Measurements from ENCODE around the gene SPEG. TPM values are rescaled to one million over a fixed set of nuclear protein-coding genes. Genes with fewer than 3 reads are reported as not detected.

The SPEG gene
- total RNA-seq, 1 donor from 2014 or later, result 0.32 TPM

DNA sequence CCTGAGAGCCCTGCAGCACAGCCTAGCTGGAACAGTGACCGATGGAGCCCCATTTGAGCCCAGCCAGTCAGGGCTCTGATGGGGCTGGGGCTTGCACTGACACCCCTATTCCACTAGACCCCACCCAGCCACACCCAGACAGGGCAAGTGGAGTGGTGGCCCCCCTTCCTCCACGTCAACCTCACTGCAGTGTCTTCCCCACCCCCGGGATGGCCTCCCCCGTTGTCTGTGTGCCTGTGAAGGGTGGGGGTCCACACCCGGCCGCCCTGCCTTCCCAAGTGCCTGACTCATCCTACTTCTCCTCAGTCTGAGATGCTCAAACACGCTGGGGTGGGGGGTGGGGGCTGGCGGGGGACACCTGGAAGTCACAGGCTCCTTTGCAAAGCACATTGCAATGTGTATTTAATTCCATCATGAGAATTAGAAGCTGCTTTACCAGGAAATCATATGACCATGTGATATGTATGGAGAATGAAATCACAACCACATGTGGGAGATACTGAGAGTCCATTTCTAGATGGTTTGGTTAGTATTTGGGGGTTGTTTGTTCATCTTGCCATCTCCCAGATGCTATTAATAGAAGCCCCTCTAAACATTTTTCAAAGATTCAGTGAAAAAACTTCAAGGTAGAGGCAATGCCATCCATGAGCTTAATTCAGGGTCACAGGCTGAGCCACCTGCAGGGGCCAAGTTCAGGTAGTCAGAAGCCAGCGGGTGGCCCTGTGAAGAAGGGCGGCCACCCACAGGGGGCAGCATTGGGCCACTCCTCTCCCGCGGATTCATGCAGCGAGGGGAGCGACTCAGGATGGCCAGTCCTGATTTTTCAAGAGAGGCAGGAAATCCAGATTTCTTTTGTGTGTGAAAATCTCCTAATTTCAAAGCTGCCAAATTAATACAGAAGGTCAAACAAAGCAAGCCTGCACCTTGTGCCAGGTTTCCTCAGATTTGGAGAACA, 41.3 kb downstream of the SPEG start:
- intact Hi-C loops (cut with micrococcal nuclease), result loop anchor here (1.0 to 5.0 kb wide), 2 partner anchors 54 to 166 kb away; no protein-coding TSS in a partner anchor

DNA sequence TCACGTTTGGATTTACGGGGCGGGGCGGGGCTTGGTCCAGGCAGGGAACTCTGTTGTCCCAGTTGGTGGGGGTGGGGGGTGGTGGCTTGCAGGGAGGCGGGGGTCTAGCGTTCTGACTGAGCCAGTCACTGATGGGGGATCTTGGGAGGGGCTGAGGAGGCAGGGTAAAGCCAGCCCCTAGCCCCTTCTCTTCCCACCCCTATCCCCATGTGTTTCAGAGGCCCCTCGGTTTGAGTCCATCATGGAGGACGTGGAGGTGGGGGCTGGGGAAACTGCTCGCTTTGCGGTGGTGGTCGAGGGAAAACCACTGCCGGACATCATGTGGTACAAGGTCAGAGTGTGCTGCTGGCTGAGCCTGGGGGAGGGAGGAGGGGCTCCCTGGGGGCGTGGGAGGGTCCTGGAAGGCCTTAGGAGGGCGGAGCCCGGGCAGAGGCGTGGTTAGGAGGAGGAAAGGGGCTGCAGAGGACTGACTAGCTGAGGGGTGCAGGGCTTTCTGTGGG, 42.1 kb downstream of the SPEG start:
- intact Hi-C loops (cut with micrococcal nuclease), result loop anchor here (1.0 to 5.0 kb wide), 2 partner anchors 54 to 166 kb away; no protein-coding TSS in a partner anchor

- intact Hi-C loops (cut with micrococcal nuclease), result loop anchor here (5.0 kb wide), 1 partner anchor 165 kb away; no protein-coding TSS in a partner anchor
Observed at GRCh38 chr2:219477179-219477578, 42.5 kb downstream of the SPEG start.

- intact Hi-C loops (cut with micrococcal nuclease), result loop anchor here (5.0 kb wide), 1 partner anchor 164 kb away; no protein-coding TSS in a partner anchor
Observed at GRCh38 chr2:219477815-219478214, 43.2 kb downstream of the SPEG start.

GRCh38 chr2:219478916-219479315, 44.3 kb downstream of the SPEG start:
- intact Hi-C loops (cut with micrococcal nuclease), result loop anchor here (5.0 kb wide), 1 partner anchor 163 kb away; no protein-coding TSS in a partner anchor

GRCh38 chr2:219480004-219480403, 45.4 kb downstream of the SPEG start:
- intact Hi-C loops (cut with micrococcal nuclease), result no loop called here

DNA sequence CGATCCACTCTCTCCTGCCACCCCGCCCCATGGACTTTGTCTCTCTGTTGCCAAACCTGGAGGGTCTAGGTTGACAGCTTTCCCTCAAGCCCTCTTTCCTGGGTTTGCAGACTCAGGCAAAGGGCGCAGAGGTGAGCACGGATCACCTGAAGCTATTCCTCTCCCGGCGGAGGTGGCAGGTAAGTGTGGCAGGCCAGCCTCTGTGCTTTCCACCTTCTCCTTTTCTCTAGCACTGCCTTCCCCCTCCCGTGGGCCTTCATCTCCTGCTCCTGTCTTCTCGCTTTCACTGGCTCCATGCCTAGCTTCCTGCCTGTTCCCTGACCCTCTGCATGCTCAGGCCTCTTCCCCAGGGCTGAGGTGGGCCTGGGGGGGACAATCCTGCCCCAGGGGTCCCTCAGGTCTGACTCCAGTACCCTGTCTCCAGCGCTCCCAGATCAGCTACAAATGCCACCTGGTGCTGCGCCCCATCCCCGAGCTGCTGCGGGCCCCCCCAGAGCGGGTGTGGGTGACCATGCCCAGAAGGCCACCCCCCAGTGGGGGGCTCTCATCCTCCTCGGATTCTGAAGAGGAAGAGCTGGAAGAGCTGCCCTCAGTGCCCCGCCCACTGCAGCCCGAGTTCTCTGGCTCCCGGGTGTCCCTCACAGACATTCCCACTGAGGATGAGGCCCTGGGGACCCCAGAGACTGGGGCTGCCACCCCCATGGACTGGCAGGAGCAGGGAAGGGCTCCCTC, 48.2 kb downstream of the SPEG start:
- intact Hi-C loops (cut with micrococcal nuclease), result no loop called here

GRCh38 chr2:219483451-219484342, 49.1 kb downstream of the SPEG start:
- intact Hi-C loops (cut with micrococcal nuclease), result no loop called here

DNA sequence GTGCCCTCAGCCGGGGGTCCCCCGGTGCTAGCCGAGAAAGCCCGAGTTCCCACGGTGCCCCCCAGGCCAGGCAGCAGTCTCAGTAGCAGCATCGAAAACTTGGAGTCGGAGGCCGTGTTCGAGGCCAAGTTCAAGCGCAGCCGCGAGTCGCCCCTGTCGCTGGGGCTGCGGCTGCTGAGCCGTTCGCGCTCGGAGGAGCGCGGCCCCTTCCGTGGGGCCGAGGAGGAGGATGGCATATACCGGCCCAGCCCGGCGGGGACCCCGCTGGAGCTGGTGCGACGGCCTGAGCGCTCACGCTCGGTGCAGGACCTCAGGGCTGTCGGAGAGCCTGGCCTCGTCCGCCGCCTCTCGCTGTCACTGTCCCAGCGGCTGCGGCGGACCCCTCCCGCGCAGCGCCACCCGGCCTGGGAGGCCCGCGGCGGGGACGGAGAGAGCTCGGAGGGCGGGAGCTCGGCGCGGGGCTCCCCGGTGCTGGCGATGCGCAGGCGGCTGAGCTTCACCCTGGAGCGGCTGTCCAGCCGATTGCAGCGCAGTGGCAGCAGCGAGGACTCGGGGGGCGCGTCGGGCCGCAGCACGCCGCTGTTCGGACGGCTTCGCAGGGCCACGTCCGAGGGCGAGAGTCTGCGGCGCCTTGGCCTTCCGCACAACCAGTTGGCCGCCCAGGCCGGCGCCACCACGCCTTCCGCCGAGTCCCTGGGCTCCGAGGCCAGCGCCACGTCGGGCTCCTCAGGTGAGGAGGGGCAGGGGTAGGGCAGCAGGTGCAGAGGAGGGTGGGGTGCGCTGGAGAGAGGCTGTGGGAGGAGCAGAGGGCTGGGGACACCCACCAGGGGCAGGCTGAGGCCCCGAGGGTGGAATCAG, 49.9 kb downstream of the SPEG start:
- intact Hi-C loops (cut with micrococcal nuclease), result no loop called here

DNA sequence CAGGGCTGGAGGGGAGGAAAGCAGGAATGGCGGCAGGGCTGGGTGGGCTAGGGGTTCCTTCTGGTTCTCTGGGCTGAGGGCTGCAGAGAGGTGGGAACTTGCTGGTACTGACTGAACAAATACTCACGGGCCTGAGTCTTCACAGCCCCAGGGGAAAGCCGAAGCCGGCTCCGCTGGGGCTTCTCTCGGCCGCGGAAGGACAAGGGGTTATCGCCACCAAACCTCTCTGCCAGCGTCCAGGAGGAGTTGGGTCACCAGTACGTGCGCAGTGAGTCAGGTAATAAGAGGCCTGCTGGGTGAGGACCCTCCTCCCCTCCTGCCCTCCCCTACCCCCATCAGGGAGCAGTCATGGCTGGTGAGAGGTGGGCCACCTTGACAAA, 50.5 kb downstream of the SPEG start:
- intact Hi-C loops (cut with micrococcal nuclease), result no loop called here

GRCh38 chr2:219486380-219486959, 51.8 kb downstream of the SPEG start:
- intact Hi-C loops (cut with micrococcal nuclease), result no loop called here

- intact Hi-C loops (cut with micrococcal nuclease), result no loop called here
Observed at GRCh38 chr2:219488149-219488843, 53.7 kb downstream of the SPEG start.

- intact Hi-C loops (cut with micrococcal nuclease), result no loop called here
Observed at GRCh38 chr2:219488844-219489194, 54.2 kb downstream of the SPEG start.

GRCh38 chr2:219489315-219489714, 54.7 kb downstream of the SPEG start:
- intact Hi-C loops (cut with micrococcal nuclease), result no loop called here

DNA sequence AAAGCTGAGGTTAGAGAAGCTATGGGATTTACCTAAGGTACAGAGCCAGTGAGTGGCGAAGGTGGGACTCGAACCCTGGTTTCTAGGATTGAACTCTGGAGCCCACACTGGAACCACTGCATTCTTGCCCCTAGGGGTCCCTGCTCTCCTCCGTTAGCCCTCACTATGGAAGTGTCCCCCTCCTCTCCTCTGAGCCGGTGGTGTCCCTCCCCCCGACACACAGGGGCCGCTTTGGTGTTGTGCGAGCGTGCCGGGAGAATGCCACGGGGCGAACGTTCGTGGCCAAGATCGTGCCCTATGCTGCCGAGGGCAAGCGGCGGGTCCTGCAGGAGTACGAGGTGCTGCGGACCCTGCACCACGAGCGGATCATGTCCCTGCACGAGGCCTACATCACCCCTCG, 55.5 kb downstream of the SPEG start:
- intact Hi-C loops (cut with micrococcal nuclease), result loop anchor here (10.0 kb wide), 1 partner anchor 215 kb away; the partner anchor contains the start of gene DNAJB2

DNA sequence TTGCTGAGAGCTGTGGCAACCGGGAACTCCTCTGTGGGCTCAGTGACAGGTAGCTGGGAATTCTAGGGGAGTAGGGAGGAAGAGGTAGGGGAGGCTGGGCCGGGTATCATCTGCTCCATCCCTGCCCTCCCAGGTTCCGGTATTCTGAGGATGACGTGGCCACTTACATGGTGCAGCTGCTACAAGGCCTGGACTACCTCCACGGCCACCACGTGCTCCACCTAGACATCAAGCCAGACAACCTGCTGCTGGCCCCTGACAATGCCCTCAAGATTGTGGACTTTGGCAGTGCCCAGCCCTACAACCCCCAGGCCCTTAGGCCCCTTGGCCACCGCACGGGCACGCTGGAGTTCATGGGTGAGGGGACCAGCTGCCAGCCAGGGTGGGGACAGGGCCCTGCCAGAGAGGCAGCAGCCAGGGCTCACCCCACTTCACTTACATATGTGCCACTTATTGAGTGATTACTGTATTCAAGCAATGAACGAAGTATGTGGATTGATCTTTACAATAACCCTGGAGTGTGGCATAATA, 56.0 kb downstream of the SPEG start:
- intact Hi-C loops (cut with micrococcal nuclease), result loop anchor here (10.0 kb wide), 1 partner anchor 216 kb away; the partner anchor contains the start of gene DNAJB2

- intact Hi-C loops (cut with micrococcal nuclease), result loop anchor here (10.0 kb wide), 1 partner anchor 217 kb away; the partner anchor contains the start of gene DNAJB2
Observed at GRCh38 chr2:219491278-219491963, 56.8 kb downstream of the SPEG start.

GRCh38 chr2:219492575-219492974, 57.9 kb downstream of the SPEG start:
- intact Hi-C loops (cut with micrococcal nuclease), result loop anchor here (10.0 kb wide), 1 partner anchor 218 kb away; the partner anchor contains the start of gene DNAJB2
